GM12892 (cell line): Measurements from ENCODE around the gene ARL5A.

Experiments
- POLR2A ChIP-seq: IDR thresholded peaks from 2 replicates; pipeline ENCODE4 v1.6.1; 2011; ENCODE audit warnings: low read depth, low read length, control low read depth
- POLR2AphosphoS5 ChIP-seq: IDR thresholded peaks from 2 replicates; pipeline ENCODE4 v1.6.1; 2011; ENCODE audit warnings: low read depth, low read length, control low read depth
- TAF1 ChIP-seq: IDR thresholded peaks from 2 replicates; pipeline ENCODE4 v1.6.1; 2011; ENCODE audit warnings: low read depth, mild to moderate bottlenecking, control low read depth, low read length, borderline replicate concordance

GRCh38 chr2:151776367-151776766 is 51.9 kb downstream of the ARL5A start:
- no peak for TF ChIP-seq POLR2A
- no peak for TF ChIP-seq TAF1
- no peak for TF ChIP-seq POLR2AphosphoS5
